ENCODE data around the gene DISC1. TPM values are rescaled to one million over a fixed set of nuclear protein-coding genes. Genes with fewer than 3 reads are reported as not detected.

The DISC1 gene
- polyA plus RNA-seq, 1 of the 3 experiments (the other 2 are of a cell fraction): 1.7 TPM

GRCh38 chr1:231985296-231986023 is 358.9 kb downstream of the DISC1 start:
- no peak for TF ChIP-seq NFIC (IDR thresholded peaks at IDR 0.05; ENCODE audit: borderline replicate concordance)
- no peak overlapping the region for H3K4me2 ChIP-seq
- peaks cover 0 to 27% of the 10 kb centered on the region in 2 experiments; a peak in 2 of 4 replicates for H3K4me1 ChIP-seq (ENCODE audit: control insufficient read depth in 1 of 2, insufficient read depth in 2 of 2, low read depth in 1 of 2, low read length in 1 of 2)
- H4K20me1 ChIP-seq (ENCODE audit: insufficient read depth): no peaks in the 10 kb centered on the region
- no peak for DNase-seq
- H2AFZ ChIP-seq (ENCODE audit: low read depth): no peak overlapping the region
- H3K27me3 ChIP-seq (ENCODE audit: insufficient read depth): no peaks in the 10 kb centered on the region
- H3F3A ChIP-seq (replicated peaks; ENCODE audit: insufficient read depth): no peaks in the 10 kb centered on the region
- H3K79me2 ChIP-seq (ENCODE audit: insufficient read depth): no peaks in the 10 kb centered on the region
- no peak overlapping the region for H3K27ac ChIP-seq (ENCODE audit: low read depth in 2 of 2, low read length in 1 of 2)
- H3K9ac ChIP-seq: no peak overlapping the region
- CTCF ChIA-PET: interaction anchor here (1.2 kb wide), 1 partner anchor 229 kb away, joined by 3 read pairs; no protein-coding TSS in a partner anchor
- no peaks in the 10 kb centered on the region for H3K9me3 ChIP-seq
- no peaks in the 10 kb centered on the region for H3K36me3 ChIP-seq (replicated peaks in 1 of 2; ENCODE audit: control insufficient read depth in 1 of 2, insufficient read depth in 2 of 2, low read length in 1 of 2)
- H3K4me3 ChIP-seq (ENCODE audit: low read depth in 2 of 2, low read length in 1 of 2): no peak overlapping the region
- H3K9me2 ChIP-seq: no peaks in the 10 kb centered on the region
- POLR2A ChIA-PET: no interaction called here
- WGBS (ENCODE audit: low lambda C conversion rate): 96% methylated on average over 4 of the region's 4 CpGs

GRCh38 chr1:231986631-231987336 is 360.2 kb downstream of the DISC1 start:
- no peaks in the 10 kb centered on the region for H3K36me3 ChIP-seq (replicated peaks in 1 of 2; ENCODE audit: control insufficient read depth in 1 of 2, insufficient read depth in 2 of 2, low read length in 1 of 2)
- no peak overlapping the region for H3K4me2 ChIP-seq
- H3K27me3 ChIP-seq (ENCODE audit: insufficient read depth): no peaks in the 10 kb centered on the region
- no peaks in the 10 kb centered on the region for H3K9me2 ChIP-seq
- no peak overlapping the region for H3K4me3 ChIP-seq (ENCODE audit: low read depth in 2 of 2, low read length in 1 of 2)
- TF ChIP-seq GATA2 (CRISPR knock-in tag; IDR thresholded peaks at IDR 0.05) (peak; percentile 70), EP300 (IDR thresholded peaks at IDR 0.05; ENCODE audit: borderline replicate concordance in 1 of 2, low read depth in 1 of 2, low read length in 1 of 2) (peak in 1 of 2 experiments; percentile 36; a peak in 1 of 4 replicates), MXI1 (IDR thresholded peaks at IDR 0.05; ENCODE audit: low read depth, low read length) (no peak)
- H3K27ac ChIP-seq (ENCODE audit: low read depth in 2 of 2, low read length in 1 of 2): peak overlapping the region in 1 of 2 experiments; percentile 62; a peak in 2 of 4 replicates
- H3K9me3 ChIP-seq: no peaks in the 10 kb centered on the region
- ChIA-PET POLR2A (no interaction called here), CTCF (no interaction called here)
- 72% methylated on average over 8 of the region's 8 CpGs for WGBS (ENCODE audit: low lambda C conversion rate)
- no peaks in the 10 kb centered on the region for H3F3A ChIP-seq (replicated peaks; ENCODE audit: insufficient read depth)
- H4K20me1 ChIP-seq (ENCODE audit: insufficient read depth): no peaks in the 10 kb centered on the region
- peaks cover 0 to 34% of the 10 kb centered on the region in 2 experiments; a peak in 2 of 4 replicates for H3K4me1 ChIP-seq (ENCODE audit: control insufficient read depth in 1 of 2, insufficient read depth in 2 of 2, low read depth in 1 of 2, low read length in 1 of 2)
- DNase-seq: peak; percentile 63
- H3K9ac ChIP-seq: no peak overlapping the region
- H3K79me2 ChIP-seq (ENCODE audit: insufficient read depth): no peaks in the 10 kb centered on the region
- H2AFZ ChIP-seq (ENCODE audit: low read depth): no peak overlapping the region

GRCh38 chr1:231990388-231990787 is 363.8 kb downstream of the DISC1 start:
- POLR2A ChIA-PET: no interaction called here
- no peak for DNase-seq
- peaks cover 0 to 34% of the 10 kb centered on the region in 2 experiments; a peak in 2 of 4 replicates for H3K4me1 ChIP-seq (ENCODE audit: control insufficient read depth in 1 of 2, insufficient read depth in 2 of 2, low read depth in 1 of 2, low read length in 1 of 2)
- peak overlapping the region in 1 of 2 experiments; percentile 34; a peak in 1 of 4 replicates for H3K27ac ChIP-seq (ENCODE audit: low read depth in 2 of 2, low read length in 1 of 2)
- no peak overlapping the region for H3K4me3 ChIP-seq (ENCODE audit: low read depth in 2 of 2, low read length in 1 of 2)
- H3K4me2 ChIP-seq: no peak overlapping the region
- H3K27me3 ChIP-seq (ENCODE audit: insufficient read depth): no peaks in the 10 kb centered on the region
- no peaks in the 10 kb centered on the region for H3K9me3 ChIP-seq
- no peak overlapping the region for H2AFZ ChIP-seq (ENCODE audit: low read depth)
- H3F3A ChIP-seq (replicated peaks; ENCODE audit: insufficient read depth): no peaks in the 10 kb centered on the region
- CTCF ChIA-PET: no interaction called here
- H3K36me3 ChIP-seq (replicated peaks in 1 of 2; ENCODE audit: control insufficient read depth in 1 of 2, insufficient read depth in 2 of 2, low read length in 1 of 2): no peaks in the 10 kb centered on the region
- no peak overlapping the region for H3K9ac ChIP-seq
- no peaks in the 10 kb centered on the region for H3K9me2 ChIP-seq
- no peaks in the 10 kb centered on the region for H4K20me1 ChIP-seq (ENCODE audit: insufficient read depth)
- TF ChIP-seq NFIC (IDR thresholded peaks at IDR 0.05; ENCODE audit: borderline replicate concordance) (no peak), MEF2A (IDR thresholded peaks at IDR 0.05; ENCODE audit: borderline replicate concordance, low read depth) (no peak), ZBTB33 (IDR thresholded peaks at IDR 0.05; ENCODE audit: borderline replicate concordance, low read depth) (no peak), PBX3 (IDR thresholded peaks at IDR 0.05) (0 out of 2 replicates have a peak, but pooled peaks have one; percentile 6), TCF12 (IDR thresholded peaks at IDR 0.05) (peak; percentile 17; the same call in 1 of the 2 replicates), TAF1 (IDR thresholded peaks at IDR 0.05; ENCODE audit: borderline replicate concordance, low read depth, low read length) (no peak)
- H3K79me2 ChIP-seq (ENCODE audit: insufficient read depth): no peaks in the 10 kb centered on the region
- WGBS (ENCODE audit: low lambda C conversion rate): 92% methylated on average over 5 of the region's 5 CpGs

Data from SK-N-SH (cell line).